Effector CD8-positive, alpha-beta T cell (primary cell): ENCODE measurements around the gene FGF1.

ENCODE experiments used
- DNase-seq: peaks from one replicate; lab custom pipeline; 2025; lab: John Stamatoyannopoulos, UW
- total RNA-seq, 4 experiments: gene quantifications; one replicate each; lab custom pipeline; 2026; lab: John Stamatoyannopoulos, UW

FGF1 gene
- total RNA-seq = 0 to 0.72 (median 0) reads per million in 4 experiments

DNA sequence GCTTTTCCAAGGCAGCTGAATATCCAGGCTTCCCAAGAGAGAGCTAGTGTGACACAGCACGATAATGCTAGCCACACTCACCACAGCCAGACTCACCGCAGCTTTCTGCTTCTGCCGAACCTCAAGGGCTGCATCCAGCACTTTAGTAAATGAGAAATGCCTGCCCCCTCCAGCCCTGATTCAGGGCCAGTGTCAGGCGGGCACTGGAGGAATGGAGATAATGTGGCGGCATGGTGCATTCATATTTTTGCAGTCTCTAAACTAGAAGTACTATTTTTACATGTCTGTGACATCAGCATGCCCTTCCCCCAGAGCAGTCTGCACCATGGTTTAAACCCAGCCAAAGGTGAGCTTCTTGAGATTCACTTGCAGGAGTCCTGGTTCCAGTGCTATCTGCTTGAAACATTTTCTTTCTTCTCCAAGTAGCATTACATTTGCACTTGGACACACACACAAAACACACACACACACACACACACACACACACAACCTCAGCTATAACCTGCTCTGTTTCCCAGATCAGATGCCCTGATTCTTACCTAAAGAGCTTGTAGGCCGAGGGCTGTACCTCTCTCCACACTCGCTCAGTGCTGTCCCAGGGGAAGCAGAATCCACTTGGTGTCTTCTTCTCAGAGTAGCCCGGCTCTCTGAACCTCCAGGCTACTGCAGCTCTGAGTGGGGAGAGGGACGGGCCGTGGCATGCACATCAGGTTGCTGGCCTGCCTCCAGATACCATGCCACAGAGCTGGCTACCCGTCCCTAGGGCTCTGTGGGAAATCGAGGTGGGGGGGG is at the start of gene FGF1:
FGF1 (minus strand) TSS at position 673 of the 792 bp plus-strand sequence. CDS start 71,963 bp downstream, outside the sequence.
- DNase-seq = no peak

DNA sequence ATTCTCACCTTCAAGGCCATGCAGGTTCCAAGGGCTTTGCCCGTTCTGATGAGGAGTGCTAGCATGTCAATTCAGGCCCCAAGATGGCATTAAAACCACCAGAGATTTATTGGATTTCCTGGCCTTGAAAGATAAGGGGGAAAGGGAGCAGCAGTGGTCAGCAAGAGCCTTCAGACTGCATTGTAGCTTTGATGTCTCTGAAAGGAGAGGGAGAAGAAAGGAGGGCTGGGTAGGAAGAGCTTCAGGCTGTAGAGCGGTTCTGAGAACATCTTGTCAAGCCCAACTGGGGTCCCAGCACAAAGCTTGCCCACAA is 41.8 kb upstream of the FGF1 start:
- DNase-seq = no peak

- DNase-seq = no peak
Observed at GRCh38 chr5:142726188-142726731, 40.4 kb upstream of the FGF1 start.

DNA sequence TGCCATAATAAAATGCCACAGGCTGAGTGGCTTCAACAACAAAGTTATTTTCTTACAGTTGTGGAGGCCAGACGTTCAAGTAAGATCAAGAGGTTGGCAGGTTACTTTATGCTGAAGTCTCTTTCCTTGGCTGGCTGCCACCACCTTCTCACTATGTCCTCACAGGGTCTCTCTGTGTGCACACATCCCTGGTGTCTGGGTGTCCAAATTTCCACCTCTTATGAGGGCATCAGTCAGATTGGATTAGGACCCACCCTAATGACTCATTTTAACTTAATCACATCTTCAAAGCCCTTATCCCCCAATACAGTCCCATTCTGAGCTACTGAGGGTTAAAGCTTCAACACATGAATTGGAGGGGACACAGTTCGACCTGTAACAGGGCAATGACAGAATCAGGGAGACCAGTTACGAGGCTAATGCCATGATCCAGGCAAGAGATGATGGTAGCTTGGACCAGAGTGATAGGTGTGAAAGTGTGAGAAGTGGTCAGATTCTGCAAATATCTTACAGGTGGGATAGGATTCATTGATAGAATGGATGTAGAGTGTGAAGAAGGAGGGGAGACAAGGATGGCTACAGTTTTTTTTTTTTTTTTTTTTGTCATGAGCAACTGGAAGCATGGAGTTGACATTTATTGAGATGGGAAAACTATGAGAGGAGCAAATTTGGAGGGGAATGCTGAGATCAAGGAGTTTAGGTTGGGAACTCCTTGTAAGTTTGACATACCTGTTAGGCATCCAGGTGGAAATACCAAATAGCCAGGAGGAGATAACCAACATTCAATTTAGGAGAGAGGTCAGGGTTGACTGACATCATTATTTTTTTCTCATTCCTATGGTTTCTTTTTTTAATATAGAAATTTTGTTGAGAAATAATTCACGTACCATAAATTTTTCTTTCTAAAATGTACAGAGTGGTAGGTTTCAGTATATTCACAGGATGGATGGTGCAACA is 39.6 kb upstream of the FGF1 start:
- no peak for DNase-seq

GRCh38 chr5:142724821-142725220 is 38.9 kb upstream of the FGF1 start:
- DNase-seq = no peak

- DNase-seq = no peak
Observed at GRCh38 chr5:142722896-142723295, 37.0 kb upstream of the FGF1 start.

DNA sequence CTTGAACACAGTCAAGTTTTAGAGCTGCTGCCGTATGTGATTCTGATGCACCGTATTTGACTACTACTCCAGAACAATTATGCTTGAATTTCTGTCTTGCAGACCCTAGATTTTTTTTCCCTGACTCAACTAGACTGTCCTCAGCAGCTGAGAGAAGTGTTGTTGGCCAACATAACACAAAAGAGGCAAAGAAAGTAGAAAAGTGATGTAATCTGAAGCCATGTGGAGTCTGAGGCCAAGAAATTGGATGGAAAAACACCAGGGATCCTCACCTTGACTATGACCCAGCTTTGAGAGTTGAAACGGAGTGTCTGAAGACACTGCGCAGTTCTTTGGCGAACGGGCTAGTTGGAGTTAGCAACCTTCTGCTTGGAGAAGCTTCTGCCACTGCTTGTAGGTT is 36.3 kb upstream of the FGF1 start:
- no peak for DNase-seq

GRCh38 chr5:142720641-142721271 is 34.9 kb upstream of the FGF1 start:
- DNase-seq = no peak

- no peak for DNase-seq
Observed at GRCh38 chr5:142719836-142720370, 34.0 kb upstream of the FGF1 start.

DNA sequence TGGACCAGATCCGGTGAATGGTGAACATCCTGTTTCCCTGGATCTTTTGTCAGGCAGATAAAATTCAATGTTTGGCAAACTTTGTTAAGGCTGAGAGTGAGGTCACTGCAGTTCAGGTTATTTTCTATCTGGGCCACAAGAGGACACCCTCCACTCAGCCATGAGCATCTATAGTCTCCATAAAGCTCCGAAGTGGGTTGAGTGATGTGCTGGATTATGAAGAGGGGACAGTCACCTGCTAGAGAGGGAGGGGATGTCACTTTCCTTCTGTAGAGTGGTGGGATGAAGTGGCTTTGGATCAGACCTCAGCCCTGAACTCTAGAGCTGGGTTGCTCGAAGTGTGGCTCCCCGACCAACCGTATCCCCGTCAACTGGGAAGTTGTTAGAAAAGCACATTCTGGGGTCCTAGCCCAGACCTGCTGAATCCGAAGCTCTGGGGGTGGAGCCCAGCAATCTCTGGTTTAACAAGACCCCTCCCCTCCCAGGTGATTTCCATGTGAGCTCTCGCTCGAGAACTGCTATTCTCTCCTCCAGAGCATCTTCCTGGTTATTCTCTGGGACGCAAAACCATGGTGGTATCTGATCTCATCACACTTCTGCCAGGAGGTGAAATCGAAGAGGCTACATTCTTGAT is 31.8 kb upstream of the FGF1 start:
- DNase-seq = no peak

DNA sequence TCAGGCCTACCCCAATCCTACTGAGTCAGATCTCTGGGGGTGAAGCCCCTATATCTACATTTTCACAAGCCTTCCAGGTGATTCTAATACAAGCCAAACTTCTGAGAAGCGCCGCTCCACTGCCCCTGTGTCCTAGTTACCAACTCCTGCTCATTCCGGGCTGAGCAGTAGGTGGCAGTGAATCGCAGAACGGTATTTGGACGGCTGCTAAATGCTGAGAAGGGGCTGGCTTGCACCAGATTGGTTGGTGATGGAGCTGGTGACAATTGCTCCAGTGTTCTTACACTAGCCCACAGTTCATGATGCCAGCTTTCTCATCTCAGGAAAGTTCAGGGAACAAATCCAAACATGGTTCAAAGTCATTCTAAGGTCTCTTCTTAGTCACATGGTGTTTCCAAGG is 31.1 kb upstream of the FGF1 start:
- DNase-seq = no peak

GRCh38 chr5:142715291-142715690 is 29.4 kb upstream of the FGF1 start:
- DNase-seq = no peak

DNA sequence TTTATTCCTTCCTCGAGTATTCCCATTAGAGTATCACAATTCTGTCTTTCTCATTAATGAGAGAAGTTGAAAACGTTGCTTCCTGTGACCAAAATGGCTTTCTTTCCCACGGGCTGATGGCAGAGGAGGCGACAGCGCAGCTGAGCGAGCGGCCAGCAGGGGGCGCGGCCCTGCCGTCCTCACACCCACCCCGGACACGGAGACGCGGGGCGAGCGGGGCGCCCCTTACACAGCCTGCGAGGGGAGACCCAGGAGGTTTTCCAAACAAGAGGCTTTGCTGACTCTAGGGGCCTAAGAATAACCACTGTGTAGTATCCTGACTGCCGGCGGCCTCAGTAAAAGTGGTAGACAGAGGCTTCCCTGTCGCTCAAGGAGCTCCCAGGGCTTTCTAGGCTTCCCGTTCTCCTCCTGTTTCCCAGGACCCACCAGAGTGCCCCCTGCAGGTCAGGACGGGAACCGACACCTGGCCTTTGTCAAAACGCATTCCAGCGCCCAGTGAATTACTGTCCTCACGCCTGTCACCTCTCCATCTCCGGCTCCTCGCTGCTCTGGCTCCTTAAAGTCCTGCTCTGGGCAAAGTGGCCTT is 27.3 kb upstream of the FGF1 start:
- peak; percentile 75 for DNase-seq

DNA sequence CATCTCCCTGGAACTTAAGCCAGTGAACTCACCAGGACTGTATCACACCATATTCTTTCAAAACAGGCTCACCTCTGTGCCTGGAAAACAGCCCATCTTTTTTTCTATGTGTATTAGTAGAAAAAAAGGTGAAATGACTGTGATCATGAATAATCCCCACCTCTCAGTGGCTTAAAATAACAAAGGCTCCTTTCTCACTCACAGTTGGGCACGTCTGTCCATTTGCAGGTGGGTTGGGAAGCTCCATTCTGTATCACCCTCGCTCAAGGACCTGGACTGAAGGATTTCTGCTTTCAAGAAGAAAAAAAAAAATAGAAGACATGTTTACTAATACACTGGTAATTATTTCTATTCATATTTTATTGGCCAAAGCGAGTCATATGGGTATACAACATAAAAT is 17.3 kb upstream of the FGF1 start:
- DNase-seq = no peak

DNA sequence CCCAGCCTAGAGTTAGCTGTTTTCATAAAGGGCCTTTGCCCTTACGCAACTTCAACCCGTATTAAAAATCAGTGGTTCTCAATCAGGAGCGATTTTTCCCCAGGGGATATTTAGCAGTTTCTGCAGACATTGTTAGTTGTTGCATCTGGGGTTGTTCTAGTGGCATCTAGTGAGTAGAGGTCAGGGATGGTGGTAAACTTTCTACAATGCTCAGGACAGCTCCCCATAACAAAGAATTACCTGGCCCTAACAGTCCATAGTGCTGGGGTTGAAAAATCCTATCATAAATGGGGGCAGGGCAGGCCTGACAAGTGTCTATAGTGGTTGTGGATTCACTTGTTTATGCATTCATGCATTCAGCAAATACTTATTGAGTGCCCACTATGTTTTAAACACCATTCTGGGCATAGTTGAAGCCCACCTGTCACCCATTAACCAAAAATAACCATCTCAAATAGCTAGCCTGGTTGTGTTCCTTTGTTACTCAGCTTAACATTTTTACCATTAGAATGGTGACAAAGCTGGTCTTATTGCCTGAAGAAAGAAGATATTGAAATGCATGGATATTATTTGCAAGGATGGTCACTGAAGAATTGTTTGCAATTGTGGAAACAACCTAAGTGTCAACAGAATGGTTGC is 15.9 kb upstream of the FGF1 start:
- DNase-seq = no peak

DNA sequence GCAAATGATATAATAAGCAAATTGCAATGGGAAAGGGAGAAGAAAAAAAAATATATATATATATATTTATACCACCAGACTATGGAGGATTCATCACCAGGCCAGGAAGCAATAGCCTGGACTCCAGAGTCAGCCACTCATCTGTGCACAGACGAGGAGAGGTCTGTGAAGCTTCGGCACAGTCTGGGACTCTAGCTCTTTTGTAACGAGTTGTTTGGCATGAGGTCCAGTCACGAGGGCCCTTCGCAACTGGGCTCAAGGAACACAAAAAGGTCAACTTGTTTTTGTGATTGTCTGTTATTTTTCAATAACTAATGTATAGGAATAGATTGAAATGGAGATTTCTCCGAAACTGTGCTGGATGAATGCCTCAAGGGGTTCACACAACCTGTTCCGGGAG is 14.7 kb upstream of the FGF1 start:
- DNase-seq = no peak

- DNase-seq = peak; percentile 61
Observed at GRCh38 chr5:142699184-142699720, 13.4 kb upstream of the FGF1 start.

DNA sequence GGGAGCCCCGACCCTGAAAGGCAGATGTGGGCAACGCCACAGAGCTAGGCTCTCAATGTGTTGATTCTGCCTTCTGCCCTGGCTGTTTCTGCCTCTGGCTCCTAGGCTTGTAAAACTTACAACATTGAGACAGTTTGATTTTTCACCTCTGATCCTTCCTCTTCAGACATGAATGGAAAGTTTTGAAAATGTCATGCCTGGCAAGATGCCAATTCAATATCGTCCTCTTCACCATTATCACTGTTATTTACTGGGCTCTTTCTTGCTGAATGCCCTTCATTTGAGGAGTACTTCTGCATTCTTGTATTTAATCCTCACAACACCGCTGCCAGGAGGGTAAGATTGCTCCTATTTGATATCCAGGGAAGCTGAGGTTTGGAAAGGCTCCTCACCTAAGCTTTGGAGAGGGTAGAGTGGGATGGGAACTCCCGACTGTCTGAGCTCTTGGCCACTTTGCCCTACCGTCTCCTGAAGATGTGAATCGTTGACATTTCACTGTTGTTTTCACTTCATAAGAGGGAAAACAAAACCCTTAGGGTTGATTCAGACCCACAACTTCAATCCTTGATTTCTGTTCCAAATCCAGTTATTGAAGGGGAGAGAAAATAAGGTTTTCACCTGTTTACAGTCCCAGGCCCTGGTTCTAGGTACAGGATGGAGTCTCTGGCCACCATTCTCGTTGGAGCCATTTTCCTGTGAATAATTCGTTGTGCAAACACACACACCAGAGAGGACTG is 12.7 kb upstream of the FGF1 start:
- DNase-seq = no peak
